Activated naive CD8-positive, alpha-beta T cell treated with anti-CD3 and anti-CD28 coated beads, Interleukin-2, amount 50 U/mL, for 24 hours (primary cell): ENCODE measurements around the gene SLC9A9.
"Not testable (repeated sequence)": the region's sequence is repeated elsewhere in the genome, so short reads cannot be mapped to it uniquely, and the experiment has no call there.

ENCODE experiments used
- ATAC-seq: fragments of 150-1000 bp; cut with Tn5 transposase; one replicate; pipeline ENCODE4 v1.10.0; 2021
- DNase-seq: peaks from one replicate; pipeline ENCODE4 v3.0.0; 2021
- H3K27ac Mint-ChIP-seq: one replicate; pipeline ENCODE4 v1.8.0; 2021; ENCODE audit warnings: mild to moderate bottlenecking, mixed read lengths
- H3K27me3 Mint-ChIP-seq: one replicate; pipeline ENCODE4 v1.8.0; 2021; ENCODE audit warnings: mixed read lengths
- H3K36me3 Mint-ChIP-seq: one replicate; pipeline ENCODE4 v1.8.0; 2021; ENCODE audit warnings: low read depth, mixed read lengths
- H3K4me1 Mint-ChIP-seq: one replicate; pipeline ENCODE4 v1.8.0; 2021; ENCODE audit warnings: mixed read lengths
- H3K4me3 Mint-ChIP-seq: one replicate; pipeline ENCODE4 v1.8.0; 2021; ENCODE audit warnings: mild to moderate bottlenecking, moderate library complexity, mixed read lengths
- H3K9me3 Mint-ChIP-seq: one replicate; pipeline ENCODE4 v1.8.0; 2021; ENCODE audit warnings: mixed read lengths

SLC9A9 gene

GRCh38 chr3:143288944-143289343 is 559.3 kb downstream of the SLC9A9 start:
- no peaks in the 10 kb centered on the region for H3K9me3 Mint-ChIP-seq
- no peak overlapping the region for H3K27ac Mint-ChIP-seq
- no peaks in the 10 kb centered on the region for H3K27me3 Mint-ChIP-seq
- H3K4me3 Mint-ChIP-seq: no peak overlapping the region
- ATAC-seq (no peak), DNase-seq (no peak)
- no peaks in the 10 kb centered on the region for H3K36me3 Mint-ChIP-seq
- H3K4me1 Mint-ChIP-seq: peaks cover 17% of the 10 kb centered on the region

- Mint-ChIP-seq H3K27ac (no peak overlapping the region), H3K9me3 (no peaks in the 10 kb centered on the region), H3K27me3 (no peaks in the 10 kb centered on the region), H3K4me3 (no peak overlapping the region), H3K4me1 (peaks cover 33% of the 10 kb centered on the region), H3K36me3 (no peaks in the 10 kb centered on the region)
- DNase-seq: no peak
- ATAC-seq: no peak
Observed at GRCh38 chr3:143287403-143287802, 560.9 kb downstream of the SLC9A9 start.

- ATAC-seq (no peak), DNase-seq (no peak)
- Mint-ChIP-seq H3K9me3 (no peaks in the 10 kb centered on the region), H3K27me3 (no peaks in the 10 kb centered on the region), H3K36me3 (no peaks in the 10 kb centered on the region), H3K4me1 (peaks cover 41% of the 10 kb centered on the region), H3K4me3 (no peak overlapping the region), H3K27ac (no peak overlapping the region)
Observed at GRCh38 chr3:143286392-143287010, 561.8 kb downstream of the SLC9A9 start.

GRCh38 chr3:143283432-143284128 is 564.7 kb downstream of the SLC9A9 start:
- no peaks in the 10 kb centered on the region for H3K9me3 Mint-ChIP-seq
- H3K27ac Mint-ChIP-seq: peak overlapping the region; percentile 61
- H3K36me3 Mint-ChIP-seq: peaks cover 3% of the 10 kb centered on the region
- H3K4me1 Mint-ChIP-seq: peaks cover 53% of the 10 kb centered on the region
- peak; percentile 28 for DNase-seq
- no peak overlapping the region for H3K4me3 Mint-ChIP-seq
- H3K27me3 Mint-ChIP-seq: no peaks in the 10 kb centered on the region
- ATAC-seq: peak; percentile 86

- H3K4me3 Mint-ChIP-seq: no peak overlapping the region
- DNase-seq (no peak), ATAC-seq (no peak)
Observed at GRCh38 chr3:143280984-143281383, 567.3 kb downstream of the SLC9A9 start.

GRCh38 chr3:143279567-143279966 is 568.7 kb downstream of the SLC9A9 start:
- H3K27ac Mint-ChIP-seq: not testable (repeated sequence)

More at GRCh38 chr3:143280984-143281383, 567.3 kb downstream of the SLC9A9 start:
- Mint-ChIP-seq H3K4me1 (peaks cover 74% of the 10 kb centered on the region), H3K27me3 (no peaks in the 10 kb centered on the region), H3K27ac (peak overlapping the region; percentile 26), H3K36me3 (peaks cover 3% of the 10 kb centered on the region), H3K9me3 (no peaks in the 10 kb centered on the region)

GRCh38 chr3:143278721-143279120 is 569.5 kb downstream of the SLC9A9 start:
- Mint-ChIP-seq H3K4me3 (no peak overlapping the region), H3K4me1 (peaks cover 62% of the 10 kb centered on the region), H3K36me3 (peaks cover 3% of the 10 kb centered on the region), H3K27me3 (no peaks in the 10 kb centered on the region), H3K9me3 (no peaks in the 10 kb centered on the region), H3K27ac (no peak overlapping the region)
- ATAC-seq: no peak
- no peak for DNase-seq

More at GRCh38 chr3:143279567-143279966, 568.7 kb downstream of the SLC9A9 start:
- H3K36me3 Mint-ChIP-seq, H3K9me3 Mint-ChIP-seq, DNase-seq, H3K27me3 Mint-ChIP-seq, H3K4me3 Mint-ChIP-seq, ATAC-seq: not testable (repeated sequence)
- H3K4me1 Mint-ChIP-seq: peaks cover 69% of the 10 kb centered on the region

GRCh38 chr3:143277531-143277930 is 570.7 kb downstream of the SLC9A9 start:
- peaks cover 3% of the 10 kb centered on the region for H3K36me3 Mint-ChIP-seq
- no peaks in the 10 kb centered on the region for H3K27me3 Mint-ChIP-seq
- H3K9me3 Mint-ChIP-seq: no peaks in the 10 kb centered on the region
- ATAC-seq (no peak), DNase-seq (no peak)
- peaks cover 51% of the 10 kb centered on the region for H3K4me1 Mint-ChIP-seq
- H3K27ac Mint-ChIP-seq: no peak overlapping the region
- H3K4me3 Mint-ChIP-seq: no peak overlapping the region

GRCh38 chr3:143276592-143276991 is 571.7 kb downstream of the SLC9A9 start:
- peak overlapping the region; percentile 8 for H3K4me3 Mint-ChIP-seq
- peaks cover 41% of the 10 kb centered on the region for H3K4me1 Mint-ChIP-seq
- peaks cover 3% of the 10 kb centered on the region for H3K36me3 Mint-ChIP-seq
- no peaks in the 10 kb centered on the region for H3K27me3 Mint-ChIP-seq
- H3K9me3 Mint-ChIP-seq: no peaks in the 10 kb centered on the region
- ATAC-seq (peak; percentile 94), DNase-seq (no peak)
- H3K27ac Mint-ChIP-seq: peak overlapping the region; percentile 58

GRCh38 chr3:143273975-143274690 is 574.1 kb downstream of the SLC9A9 start:
- H3K27ac Mint-ChIP-seq: no peak overlapping the region
- no peak overlapping the region for H3K4me3 Mint-ChIP-seq
- no peaks in the 10 kb centered on the region for H3K9me3 Mint-ChIP-seq
- ATAC-seq (no peak), DNase-seq (no peak)
- H3K27me3 Mint-ChIP-seq: no peaks in the 10 kb centered on the region
- H3K36me3 Mint-ChIP-seq: no peaks in the 10 kb centered on the region
- H3K4me1 Mint-ChIP-seq: peaks cover 34% of the 10 kb centered on the region

GRCh38 chr3:143271136-143271535 is 577.1 kb downstream of the SLC9A9 start:
- no peak overlapping the region for H3K4me3 Mint-ChIP-seq
- peaks cover 2% of the 10 kb centered on the region for H3K36me3 Mint-ChIP-seq
- no peak overlapping the region for H3K27ac Mint-ChIP-seq
- peaks cover 16% of the 10 kb centered on the region for H3K4me1 Mint-ChIP-seq
- DNase-seq: no peak
- H3K27me3 Mint-ChIP-seq: no peaks in the 10 kb centered on the region
- no peak for ATAC-seq
- no peaks in the 10 kb centered on the region for H3K9me3 Mint-ChIP-seq

GRCh38 chr3:143269741-143270140 is 578.5 kb downstream of the SLC9A9 start:
- ATAC-seq (no peak), DNase-seq (no peak)
- Mint-ChIP-seq H3K4me1 (peaks cover 12% of the 10 kb centered on the region), H3K27me3 (no peaks in the 10 kb centered on the region), H3K4me3 (no peak overlapping the region), H3K27ac (no peak overlapping the region), H3K9me3 (no peaks in the 10 kb centered on the region), H3K36me3 (peaks cover 4% of the 10 kb centered on the region)

- ATAC-seq: no peak
- Mint-ChIP-seq H3K36me3 (peaks cover 4% of the 10 kb centered on the region), H3K27me3 (no peaks in the 10 kb centered on the region), H3K9me3 (no peaks in the 10 kb centered on the region), H3K4me3 (no peak overlapping the region), H3K4me1 (peaks cover 13% of the 10 kb centered on the region), H3K27ac (no peak overlapping the region)
- no peak for DNase-seq
Observed at GRCh38 chr3:143267989-143268388, 580.3 kb downstream of the SLC9A9 start.

- no peak overlapping the region for H3K4me3 Mint-ChIP-seq
- no peaks in the 10 kb centered on the region for H3K27me3 Mint-ChIP-seq
- no peak overlapping the region for H3K27ac Mint-ChIP-seq
- H3K4me1 Mint-ChIP-seq: peaks cover 13% of the 10 kb centered on the region
- ATAC-seq: peak; percentile 74
- H3K9me3 Mint-ChIP-seq: no peaks in the 10 kb centered on the region
- DNase-seq: no peak
- peaks cover 4% of the 10 kb centered on the region for H3K36me3 Mint-ChIP-seq
Observed at GRCh38 chr3:143266927-143267326, 581.3 kb downstream of the SLC9A9 start.

GRCh38 chr3:143266511-143266910 is 581.8 kb downstream of the SLC9A9 start:
- no peaks in the 10 kb centered on the region for H3K9me3 Mint-ChIP-seq
- no peak for ATAC-seq
- no peak overlapping the region for H3K27ac Mint-ChIP-seq
- H3K4me1 Mint-ChIP-seq: peaks cover 13% of the 10 kb centered on the region
- no peak overlapping the region for H3K4me3 Mint-ChIP-seq
- H3K27me3 Mint-ChIP-seq: no peaks in the 10 kb centered on the region
- H3K36me3 Mint-ChIP-seq: peaks cover 4% of the 10 kb centered on the region
- DNase-seq: no peak
